Endothelial cell (in vitro differentiated cells): Measurements from ENCODE around the gene FHOD3. TPM values are rescaled to one million over a fixed set of nuclear protein-coding genes. Genes with fewer than 3 reads are reported as not detected.

Source experiments
- DNase-seq: peaks from one replicate; pipeline ENCODE4 v3.0.0; 2021; ENCODE audit warnings: low spot score
- H3K27ac Mint-ChIP-seq: one replicate; pipeline ENCODE4 v1.8.0; 2021; ENCODE audit warnings: mixed read lengths, inconsistent platforms; ENCODE audit not compliant: unreplicated experiment
- H3K27me3 Mint-ChIP-seq: one replicate; pipeline ENCODE4 v1.8.0; 2021; ENCODE audit warnings: mild to moderate bottlenecking, moderate library complexity, mixed read lengths, inconsistent platforms; ENCODE audit not compliant: unreplicated experiment
- H3K36me3 Mint-ChIP-seq: one replicate; pipeline ENCODE4 v1.8.0; 2021; ENCODE audit warnings: mild to moderate bottlenecking, low read depth, mixed read lengths, inconsistent platforms; ENCODE audit not compliant: unreplicated experiment
- H3K4me1 Mint-ChIP-seq: one replicate; pipeline ENCODE4 v1.8.0; 2021; ENCODE audit warnings: mild to moderate bottlenecking, mixed read lengths, inconsistent platforms; ENCODE audit not compliant: unreplicated experiment
- H3K4me3 Mint-ChIP-seq: one replicate; pipeline ENCODE4 v1.8.0; 2021; ENCODE audit warnings: mild to moderate bottlenecking, mixed read lengths, inconsistent platforms; ENCODE audit not compliant: unreplicated experiment
- H3K9me3 Mint-ChIP-seq: one replicate; pipeline ENCODE4 v1.8.0; 2021; ENCODE audit warnings: mixed read lengths, inconsistent platforms; ENCODE audit not compliant: unreplicated experiment
- total RNA-seq: library from RNA; stranded (reverse); fragmentation: NEBNext Ultra II Directional; extraction: Animal tissue kit (Norgen Biotek cat#: 25700); gene quantifications from one replicate; pipeline ENCODE4 v1.2.1, GENCODE V29; 2021; ENCODE audit not compliant: unreplicated experiment
- TF ChIP-seq, protein P1 (sequence below): fragments of 200-600 bp; sonication (generic); IDR thresholded peaks from one replicate; pipeline ENCODE4 v1.5.0; 2021; ENCODE audit warnings: antibody characterized with exemption; ENCODE audit not compliant: unreplicated experiment

FHOD3 gene
- total RNA-seq, 1 donor from 2014 or later, result 0.67 TPM

DNA sequence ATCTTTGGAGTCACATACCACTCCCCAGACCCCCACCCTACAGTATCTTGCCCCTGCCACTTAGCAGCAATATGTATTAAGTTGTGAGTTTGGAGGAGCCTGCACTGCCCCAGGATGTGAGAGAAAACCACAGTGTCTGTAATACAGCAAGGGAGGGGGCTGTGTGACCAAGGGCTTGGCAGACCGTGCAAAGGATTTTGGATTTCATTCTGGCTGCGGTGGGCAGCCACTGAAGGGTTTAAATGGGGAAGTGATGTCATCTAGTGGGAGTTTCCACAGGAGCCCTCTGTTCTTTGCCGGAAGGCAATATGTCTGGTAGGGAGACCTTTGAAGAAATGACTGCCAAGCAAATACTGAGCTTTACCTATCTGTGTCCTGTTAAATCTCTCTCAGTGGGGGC lies 202.4 kb downstream of the FHOD3 start:
- DNase-seq, result no peak
- no peaks in the 10 kb centered on the region for H3K4me1 Mint-ChIP-seq

DNA sequence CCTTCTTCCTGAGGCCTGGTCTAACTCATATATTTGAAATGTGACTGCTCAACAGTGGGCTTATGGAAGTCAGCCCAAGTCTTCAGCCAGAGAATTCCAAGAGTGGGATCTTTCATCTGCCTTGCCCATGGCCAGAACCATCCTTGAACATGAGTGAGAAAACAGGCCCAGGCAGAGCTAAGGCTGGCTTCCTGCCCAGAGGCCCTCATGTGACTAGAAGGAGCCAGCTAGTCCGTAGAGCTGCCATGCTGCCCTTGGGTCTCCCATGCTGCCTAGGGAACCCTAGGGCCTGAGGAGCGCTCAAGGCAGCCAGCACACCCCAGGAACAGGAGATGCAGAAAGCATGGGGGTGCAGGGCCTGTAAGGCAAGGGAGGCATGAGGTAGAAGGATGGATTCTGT lies 203.6 kb downstream of the FHOD3 start:
- no peaks in the 10 kb centered on the region for H3K9me3 Mint-ChIP-seq
- no peaks in the 10 kb centered on the region for H3K36me3 Mint-ChIP-seq
- TF ChIP-seq, protein P1, sequence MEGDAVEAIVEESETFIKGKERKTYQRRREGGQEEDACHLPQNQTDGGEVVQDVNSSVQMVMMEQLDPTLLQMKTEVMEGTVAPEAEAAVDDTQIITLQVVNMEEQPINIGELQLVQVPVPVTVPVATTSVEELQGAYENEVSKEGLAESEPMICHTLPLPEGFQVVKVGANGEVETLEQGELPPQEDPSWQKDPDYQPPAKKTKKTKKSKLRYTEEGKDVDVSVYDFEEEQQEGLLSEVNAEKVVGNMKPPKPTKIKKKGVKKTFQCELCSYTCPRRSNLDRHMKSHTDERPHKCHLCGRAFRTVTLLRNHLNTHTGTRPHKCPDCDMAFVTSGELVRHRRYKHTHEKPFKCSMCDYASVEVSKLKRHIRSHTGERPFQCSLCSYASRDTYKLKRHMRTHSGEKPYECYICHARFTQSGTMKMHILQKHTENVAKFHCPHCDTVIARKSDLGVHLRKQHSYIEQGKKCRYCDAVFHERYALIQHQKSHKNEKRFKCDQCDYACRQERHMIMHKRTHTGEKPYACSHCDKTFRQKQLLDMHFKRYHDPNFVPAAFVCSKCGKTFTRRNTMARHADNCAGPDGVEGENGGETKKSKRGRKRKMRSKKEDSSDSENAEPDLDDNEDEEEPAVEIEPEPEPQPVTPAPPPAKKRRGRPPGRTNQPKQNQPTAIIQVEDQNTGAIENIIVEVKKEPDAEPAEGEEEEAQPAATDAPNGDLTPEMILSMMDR, result no peak
- H3K4me1 Mint-ChIP-seq, result no peaks in the 10 kb centered on the region
- no peak overlapping the region for H3K4me3 Mint-ChIP-seq
- H3K27ac Mint-ChIP-seq, result no peak overlapping the region
- peaks cover 2% of the 10 kb centered on the region for H3K27me3 Mint-ChIP-seq
- no peak for DNase-seq

More for the DNA sequence above, 202.4 kb downstream of the FHOD3 start:
- Mint-ChIP-seq H3K9me3 (no peaks in the 10 kb centered on the region), H3K27ac (no peak overlapping the region), H3K36me3 (no peaks in the 10 kb centered on the region), H3K27me3 (peaks cover 2% of the 10 kb centered on the region), H3K4me3 (no peak overlapping the region)
- TF ChIP-seq, protein P1, result no peak

DNA sequence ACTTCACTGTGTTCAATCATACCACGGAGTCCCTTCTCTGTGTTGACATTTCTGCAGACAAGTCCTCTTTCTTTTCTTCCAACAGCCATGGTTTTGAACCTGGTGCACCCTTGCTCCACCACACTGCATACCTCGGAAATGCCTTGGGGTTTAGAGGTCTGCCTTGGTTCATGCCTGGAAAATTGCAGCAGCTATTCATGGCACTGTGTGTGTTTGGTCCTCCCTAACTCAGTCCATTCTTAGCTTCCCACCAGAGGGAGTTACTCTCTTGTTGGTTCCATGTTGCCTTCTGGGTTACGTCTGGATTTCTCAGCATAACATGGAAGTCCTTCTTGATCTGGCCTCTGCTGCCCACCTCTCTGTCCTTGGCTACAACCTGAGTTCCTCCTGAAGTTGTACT lies 206.0 kb downstream of the FHOD3 start:
- H3K4me1 Mint-ChIP-seq, result no peaks in the 10 kb centered on the region
- H3K36me3 Mint-ChIP-seq, result no peaks in the 10 kb centered on the region
- H3K4me3 Mint-ChIP-seq, result no peak overlapping the region
- DNase-seq, result no peak
- H3K9me3 Mint-ChIP-seq, result no peaks in the 10 kb centered on the region
- peaks cover 2% of the 10 kb centered on the region for H3K27me3 Mint-ChIP-seq
- TF ChIP-seq, protein P1, result no peak
- no peak overlapping the region for H3K27ac Mint-ChIP-seq

DNA sequence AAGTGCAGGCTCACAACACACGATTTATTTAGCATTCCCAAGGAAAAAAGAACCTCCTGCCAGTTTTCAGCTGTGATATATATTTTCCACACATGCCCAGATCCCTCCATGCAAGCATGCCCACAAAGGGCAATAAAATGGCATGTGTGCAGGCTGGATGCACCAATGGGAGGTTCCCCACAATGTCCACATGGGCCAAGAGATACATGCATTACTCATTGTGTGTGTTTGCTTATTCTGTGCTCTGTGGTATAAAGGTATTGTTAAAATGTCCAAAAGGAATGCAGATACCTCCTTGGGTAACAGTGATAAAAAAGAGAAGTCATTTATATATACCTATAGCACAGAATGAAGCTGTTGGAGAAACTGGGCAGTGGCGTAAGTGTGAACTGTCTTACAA lies 207.4 kb downstream of the FHOD3 start:
- Mint-ChIP-seq H3K27me3 (no peaks in the 10 kb centered on the region), H3K27ac (no peak overlapping the region), H3K4me3 (no peak overlapping the region), H3K36me3 (no peaks in the 10 kb centered on the region), H3K9me3 (no peaks in the 10 kb centered on the region), H3K4me1 (no peaks in the 10 kb centered on the region)
- TF ChIP-seq, protein P1, result no peak
- DNase-seq, result no peak

DNA sequence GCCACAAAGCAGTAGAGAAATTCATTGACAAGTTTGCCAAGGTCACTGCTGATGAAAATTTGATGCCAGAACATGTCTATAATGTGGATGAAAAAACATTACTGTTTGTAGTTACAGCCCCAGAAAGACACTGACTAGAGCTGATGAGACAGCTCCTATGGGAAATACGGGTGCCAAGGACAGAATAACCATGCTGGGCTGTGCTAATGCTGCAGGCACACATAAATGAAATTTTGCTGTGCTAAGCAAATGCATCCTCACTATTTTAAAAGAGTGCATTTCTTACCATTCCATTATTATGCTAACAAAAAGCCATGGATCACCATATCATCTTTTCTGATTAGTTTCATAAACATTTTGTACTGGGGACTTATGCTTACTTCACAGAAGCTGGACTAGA lies 208.2 kb downstream of the FHOD3 start:
- TF ChIP-seq, protein P1, result no peak
- Mint-ChIP-seq H3K9me3 (no peaks in the 10 kb centered on the region), H3K4me3 (no peak overlapping the region), H3K27ac (no peak overlapping the region), H3K36me3 (no peaks in the 10 kb centered on the region), H3K4me1 (no peaks in the 10 kb centered on the region), H3K27me3 (no peaks in the 10 kb centered on the region)
- DNase-seq, result no peak
